ENCODE data around the gene SLC24A4.

The SLC24A4 gene

GRCh38 chr14:92323011-92323915 is at the start of gene SLC24A4:
Gene SLC24A4, plus strand, starts transcription at chr14:92323165. Its CDS starts 666 bp downstream, at chr14:92323831.
- Mint-ChIP-seq H3K27ac (no peak within 1 kb of the TSS), H3K4me3 (peak within 1 kb of the TSS; percentile 77), H3K4me1 (peaks cover 2% of the 10 kb centered on the region), H3K9me3 (no peaks in the 10 kb centered on the region), H3K36me3 (peaks cover 6% of the 10 kb centered on the region), H3K27me3 (peaks cover 30% of the 10 kb centered on the region)
- DNase-seq (ENCODE audit: low spot score in 2 of 2) (no peak), ATAC-seq (ENCODE audit: low read depth) (no peak)

GRCh38 chr14:92273166-92273565 is 49.8 kb upstream of the SLC24A4 start:
- no peak overlapping the region for H3K27ac Mint-ChIP-seq
- H3K27me3 Mint-ChIP-seq, result peaks cover 19% of the 10 kb centered on the region
- no peak overlapping the region for H3K4me3 Mint-ChIP-seq
- H3K9me3 Mint-ChIP-seq, result peaks cover 1% of the 10 kb centered on the region
- no peak for DNase-seq (ENCODE audit: low spot score in 2 of 2)
- H3K4me1 Mint-ChIP-seq, result no peaks in the 10 kb centered on the region
- H3K36me3 Mint-ChIP-seq, result no peaks in the 10 kb centered on the region
- no peak for ATAC-seq (ENCODE audit: low read depth)

GRCh38 chr14:92274055-92274454 is 48.9 kb upstream of the SLC24A4 start:
- Mint-ChIP-seq H3K27me3 (peaks cover 18% of the 10 kb centered on the region), H3K4me3 (no peak overlapping the region)

GRCh38 chr14:92276074-92276473 is 46.9 kb upstream of the SLC24A4 start:
- H3K27ac Mint-ChIP-seq, result no peak overlapping the region
- no peaks in the 10 kb centered on the region for H3K36me3 Mint-ChIP-seq
- DNase-seq (ENCODE audit: low spot score in 2 of 2), result no peak
- peaks cover 17% of the 10 kb centered on the region for H3K27me3 Mint-ChIP-seq
- H3K4me1 Mint-ChIP-seq, result no peaks in the 10 kb centered on the region
- no peaks in the 10 kb centered on the region for H3K9me3 Mint-ChIP-seq
- no peak for ATAC-seq (ENCODE audit: low read depth)
- no peak overlapping the region for H3K4me3 Mint-ChIP-seq

More at GRCh38 chr14:92274055-92274454, 48.9 kb upstream of the SLC24A4 start:
- H3K27ac Mint-ChIP-seq, result no peak overlapping the region
- H3K36me3 Mint-ChIP-seq, result no peaks in the 10 kb centered on the region
- DNase-seq (ENCODE audit: low spot score in 2 of 2) (no peak), ATAC-seq (ENCODE audit: low read depth) (no peak)
- peaks cover 1% of the 10 kb centered on the region for H3K9me3 Mint-ChIP-seq
- H3K4me1 Mint-ChIP-seq, result no peaks in the 10 kb centered on the region

GRCh38 chr14:92277031-92277430 is 45.9 kb upstream of the SLC24A4 start:
- H3K9me3 Mint-ChIP-seq, result no peaks in the 10 kb centered on the region
- H3K4me1 Mint-ChIP-seq, result no peaks in the 10 kb centered on the region
- no peak overlapping the region for H3K27ac Mint-ChIP-seq
- no peaks in the 10 kb centered on the region for H3K36me3 Mint-ChIP-seq
- ATAC-seq (ENCODE audit: low read depth), result no peak
- no peak overlapping the region for H3K4me3 Mint-ChIP-seq
- DNase-seq (ENCODE audit: low spot score in 2 of 2), result no peak
- peaks cover 12% of the 10 kb centered on the region for H3K27me3 Mint-ChIP-seq

- no peak overlapping the region for H3K4me3 Mint-ChIP-seq
- DNase-seq (ENCODE audit: low spot score in 2 of 2), result no peak
- H3K9me3 Mint-ChIP-seq, result peaks cover 1% of the 10 kb centered on the region
- no peaks in the 10 kb centered on the region for H3K4me1 Mint-ChIP-seq
- H3K27ac Mint-ChIP-seq, result no peak overlapping the region
- no peak for ATAC-seq (ENCODE audit: low read depth)
- peaks cover 4% of the 10 kb centered on the region for H3K27me3 Mint-ChIP-seq
- H3K36me3 Mint-ChIP-seq, result peaks cover 1% of the 10 kb centered on the region
Measured at GRCh38 chr14:92280554-92281262, 42.3 kb upstream of the SLC24A4 start.

- Mint-ChIP-seq H3K4me3 (no peak overlapping the region), H3K36me3 (peaks cover 1% of the 10 kb centered on the region), H3K27me3 (peaks cover 2% of the 10 kb centered on the region), H3K27ac (no peak overlapping the region), H3K4me1 (no peaks in the 10 kb centered on the region), H3K9me3 (peaks cover 1% of the 10 kb centered on the region)
- ATAC-seq (ENCODE audit: low read depth), result no peak
- no peak for DNase-seq (ENCODE audit: low spot score in 2 of 2)
Measured at GRCh38 chr14:92282669-92283068, 40.3 kb upstream of the SLC24A4 start.

- Mint-ChIP-seq H3K4me1 (no peaks in the 10 kb centered on the region), H3K27me3 (peaks cover 10% of the 10 kb centered on the region), H3K9me3 (peaks cover 1% of the 10 kb centered on the region), H3K27ac (no peak overlapping the region), H3K36me3 (peaks cover 1% of the 10 kb centered on the region), H3K4me3 (no peak overlapping the region)
- no peak for DNase-seq (ENCODE audit: low spot score in 2 of 2)
- ATAC-seq (ENCODE audit: low read depth), result no peak
Measured at GRCh38 chr14:92285311-92285710, 37.7 kb upstream of the SLC24A4 start.

GRCh38 chr14:92287987-92288386 is 35.0 kb upstream of the SLC24A4 start:
- DNase-seq (ENCODE audit: low spot score in 2 of 2) (no peak), ATAC-seq (ENCODE audit: low read depth) (no peak)
- Mint-ChIP-seq H3K9me3 (peaks cover 1% of the 10 kb centered on the region), H3K27ac (no peak overlapping the region), H3K27me3 (peaks cover 17% of the 10 kb centered on the region), H3K4me1 (no peaks in the 10 kb centered on the region), H3K4me3 (no peak overlapping the region), H3K36me3 (peaks cover 1% of the 10 kb centered on the region)

- DNase-seq (ENCODE audit: low spot score in 2 of 2) (no peak), ATAC-seq (ENCODE audit: low read depth) (no peak)
- peaks cover 1% of the 10 kb centered on the region for H3K36me3 Mint-ChIP-seq
- no peaks in the 10 kb centered on the region for H3K4me1 Mint-ChIP-seq
- no peak overlapping the region for H3K27ac Mint-ChIP-seq
- H3K27me3 Mint-ChIP-seq, result peaks cover 19% of the 10 kb centered on the region
- H3K9me3 Mint-ChIP-seq, result peaks cover 1% of the 10 kb centered on the region
- H3K4me3 Mint-ChIP-seq, result no peak overlapping the region
Measured at GRCh38 chr14:92288994-92289660, 33.8 kb upstream of the SLC24A4 start.

- Mint-ChIP-seq H3K27me3 (peaks cover 22% of the 10 kb centered on the region), H3K9me3 (no peaks in the 10 kb centered on the region), H3K4me3 (no peak overlapping the region), H3K36me3 (no peaks in the 10 kb centered on the region), H3K4me1 (no peaks in the 10 kb centered on the region), H3K27ac (no peak overlapping the region)
- ATAC-seq (ENCODE audit: low read depth), result no peak
- DNase-seq (ENCODE audit: low spot score in 2 of 2), result no peak
Measured at GRCh38 chr14:92292673-92293072, 30.3 kb upstream of the SLC24A4 start.

GRCh38 chr14:92294506-92294905 is 28.5 kb upstream of the SLC24A4 start:
- Mint-ChIP-seq H3K4me3 (no peak overlapping the region), H3K27ac (no peak overlapping the region), H3K9me3 (no peaks in the 10 kb centered on the region), H3K27me3 (peaks cover 15% of the 10 kb centered on the region), H3K4me1 (no peaks in the 10 kb centered on the region), H3K36me3 (no peaks in the 10 kb centered on the region)
- DNase-seq (ENCODE audit: low spot score in 2 of 2) (no peak), ATAC-seq (ENCODE audit: low read depth) (no peak)

GRCh38 chr14:92297818-92298595 is 25.0 kb upstream of the SLC24A4 start:
- DNase-seq (ENCODE audit: low spot score in 2 of 2) (no peak), ATAC-seq (ENCODE audit: low read depth) (no peak)
- Mint-ChIP-seq H3K4me3 (no peak overlapping the region), H3K4me1 (no peaks in the 10 kb centered on the region), H3K36me3 (no peaks in the 10 kb centered on the region), H3K27me3 (peaks cover 22% of the 10 kb centered on the region), H3K27ac (no peak overlapping the region), H3K9me3 (no peaks in the 10 kb centered on the region)
